IMR-90 (cell line): ENCODE results near the gene GH1. TPM values are rescaled to one million over a fixed set of nuclear protein-coding genes. Genes with fewer than 3 reads are reported as not detected.

Source experiments
- ATAC-seq: fragments of 200-7000 bp; cut with Tn5 transposase; 2 replicates; pipeline ENCODE4 v1.9.1; 2020; ENCODE audit warnings: low read depth, mild to moderate bottlenecking, moderate library complexity
- BruUV-seq: library from RNA; stranded (reverse); fragments of 400-500 nt; replicated peaks from 2 replicates; lab custom pipeline; 2021; lab: Mats Ljungman, UMichigan
- CTCF ChIA-PET: fragments of 300-600 bp; formaldehyde crosslinking; extraction: SDS; loops from one replicate; lab custom pipeline; 2021; ENCODE audit warnings: antibody characterized with exemption; lab: Yijun Ruan, JAX
- POLR2A ChIA-PET: fragments of 300-600 bp; sonication (Branson Sonifier 250); formaldehyde crosslinking; loops from one replicate; lab custom pipeline; 2022; ENCODE audit warnings: antibody characterized with exemption; ENCODE audit not compliant: unreplicated experiment; lab: Charles Lee
- DNase-seq: peaks from one replicate; pipeline ENCODE4 v3.0.0; 2013
- H2AFZ ChIP-seq: replicated peaks from 2 replicates; pipeline ENCODE3; 2013; ENCODE audit warnings: low read length, mild to moderate bottlenecking; ENCODE audit not compliant: poor library complexity
- H2AK5ac ChIP-seq: 2 replicates; pipeline ENCODE4 v1.6.1; 2013; ENCODE audit warnings: low read depth, low read length, inconsistent platforms
- H2AK9ac ChIP-seq: replicated peaks from 2 replicates; pipeline ENCODE3; 2013; ENCODE audit warnings: mild to moderate bottlenecking, low read depth, low read length, moderate library complexity; ENCODE audit not compliant: poor library complexity
- H2BK120ac ChIP-seq: 2 replicates; pipeline ENCODE4 v1.6.1; 2013; ENCODE audit warnings: low read depth, low read length, inconsistent platforms
- H2BK15ac ChIP-seq: 3 replicates; pipeline ENCODE4 v1.6.1; 2013; ENCODE audit warnings: low read depth, low read length, inconsistent platforms
- H2BK20ac ChIP-seq: 2 replicates; pipeline ENCODE4 v1.6.1; 2013; ENCODE audit warnings: low read depth, mild to moderate bottlenecking, inconsistent platforms, low read length, moderate library complexity
- H2BK5ac ChIP-seq: 2 replicates; pipeline ENCODE4 v1.6.1; 2013; ENCODE audit warnings: mild to moderate bottlenecking, low read depth, low read length, inconsistent platforms; ENCODE audit not compliant: poor library complexity, severe bottlenecking
- H3K14ac ChIP-seq: replicated peaks from 2 replicates; pipeline ENCODE4 v1.6.1; 2013; ENCODE audit warnings: low read depth, low read length, inconsistent platforms
- H3K18ac ChIP-seq: 2 replicates; pipeline ENCODE4 v1.6.1; 2013; ENCODE audit warnings: low read depth, low read length, control low read depth
- H3K23ac ChIP-seq: 2 replicates; pipeline ENCODE4 v1.6.1; 2013; ENCODE audit warnings: low read depth, low read length, inconsistent platforms
- H3K27ac ChIP-seq: 2 replicates; pipeline ENCODE4 v1.5.1; 2013; ENCODE audit warnings: mild to moderate bottlenecking, control low read depth, low read length; ENCODE audit not compliant: insufficient read depth
- H3K27me3 ChIP-seq: 2 replicates; pipeline ENCODE4 v1.6.1; 2013; ENCODE audit warnings: low read length; ENCODE audit not compliant: control insufficient read depth, insufficient read depth
- H3K36me3 ChIP-seq: 2 replicates; pipeline ENCODE4 v1.6.1; 2013; ENCODE audit warnings: low read length, mixed read lengths; ENCODE audit not compliant: control insufficient read depth, insufficient read depth
- H3K4ac ChIP-seq: 2 replicates; pipeline ENCODE4 v1.6.1; 2013; ENCODE audit warnings: low read depth, low read length, inconsistent platforms
- H3K4me1 ChIP-seq: 2 replicates; pipeline ENCODE4 v1.6.1; 2013; ENCODE audit warnings: low read length, mixed read lengths; ENCODE audit not compliant: control insufficient read depth, insufficient read depth
- H3K4me2 ChIP-seq: 2 replicates; pipeline ENCODE4 v1.6.1; 2013; ENCODE audit warnings: low read depth, mild to moderate bottlenecking, control low read depth, low read length, moderate library complexity
- H3K4me3 ChIP-seq: 2 replicates; pipeline ENCODE4 v1.5.1; 2013; ENCODE audit warnings: low read depth, mild to moderate bottlenecking, control low read depth, low read length, moderate library complexity; ENCODE audit not compliant: insufficient read depth
- H3K56ac ChIP-seq: 2 replicates; pipeline ENCODE4 v1.6.1; 2013; ENCODE audit warnings: low read length, inconsistent platforms; ENCODE audit not compliant: insufficient read depth; ENCODE audit errors: extremely low read depth
- H3K79me1 ChIP-seq, 2 experiments: 2 replicates each; pipeline ENCODE4 v1.6.1; 2013; ENCODE audit warnings: low read length in 2 of 2, inconsistent platforms in 1 of 2, low read depth in 1 of 2
- H3K9ac ChIP-seq: 2 replicates; pipeline ENCODE4 v1.6.1; 2013; ENCODE audit warnings: low read depth, low read length, control low read depth
- H3K9me1 ChIP-seq: 2 replicates; pipeline ENCODE4 v1.6.1; 2013; ENCODE audit warnings: low read length, inconsistent platforms; ENCODE audit not compliant: insufficient read depth
- H3K9me3 ChIP-seq: 2 replicates; pipeline ENCODE4 v1.6.1; 2013; ENCODE audit warnings: low read length; ENCODE audit not compliant: control insufficient read depth, insufficient read depth
- H4K20me1 ChIP-seq: 2 replicates; pipeline ENCODE4 v1.6.1; 2013; ENCODE audit warnings: low read length, inconsistent platforms; ENCODE audit not compliant: insufficient read depth
- H4K5ac ChIP-seq: 2 replicates; pipeline ENCODE4 v1.6.1; 2013; ENCODE audit warnings: mild to moderate bottlenecking, low read depth, low read length, control low read depth
- H4K8ac ChIP-seq, 2 experiments: 2 replicates each; pipeline ENCODE4 v1.6.1; 2013; ENCODE audit warnings: low read depth in 2 of 2, low read length in 2 of 2, control low read depth in 1 of 2, inconsistent platforms in 1 of 2
- H4K91ac ChIP-seq: 2 replicates; pipeline ENCODE4 v1.6.1; 2013; ENCODE audit warnings: low read depth, low read length, inconsistent platforms; ENCODE audit not compliant: insufficient read depth
- BHLHE40 ChIP-seq: fragments of 150-350 bp; IDR thresholded peaks from 2 replicates; pipeline ENCODE4 v1.6.1; 2016; ENCODE audit warnings: mild to moderate bottlenecking, low read depth, low read length
- CEBPB ChIP-seq: IDR thresholded peaks from 2 replicates; pipeline ENCODE4 v1.6.1; 2012; ENCODE audit warnings: low read depth, low read length, improper control_type of control experiment
- MXI1 ChIP-seq: IDR thresholded peaks from 2 replicates; pipeline ENCODE4 v1.6.1; 2012; ENCODE audit warnings: low read depth, mild to moderate bottlenecking, low read length, moderate library complexity, borderline replicate concordance
- RAD21 ChIP-seq: IDR thresholded peaks from 2 replicates; pipeline ENCODE4 v1.6.1; 2012; ENCODE audit warnings: low read length, improper control_type of control experiment
- RFX5 ChIP-seq: IDR thresholded peaks from 2 replicates; pipeline ENCODE4 v1.8.0; 2012; ENCODE audit warnings: low read depth, mild to moderate bottlenecking, low read length, moderate library complexity
- SMC3 ChIP-seq: fragments of 150-350 bp; IDR thresholded peaks from 2 replicates; pipeline ENCODE4 v1.6.1; 2016; ENCODE audit warnings: low read depth, mild to moderate bottlenecking, antibody characterized with exemption, low read length, moderate library complexity
- WGBS, 2 experiments: methylation state at CpG; one replicate each; pipeline versions ENCODE4 v1.1.5 to v1.1.7; 2013; ENCODE audit warnings: missing lambda C conversion rate in 2 of 2; ENCODE audit not compliant: insufficient read length in 1 of 2; ENCODE audit errors: extremely low coverage in 2 of 2; 5-methylcytosine and 5-hydroxymethylcytosine counted together
- dilution Hi-C: fragments of 300-500 bp; cut with HindIII; formaldehyde crosslinking; loops from one replicate; pipeline ENCODE4 v1.14.3; 2018; ENCODE audit warnings: low sequenced_read_pairs; ENCODE audit not compliant: unreplicated experiment
- in situ Hi-C: fragments of 300-500 bp; cut with MboI; formaldehyde crosslinking; loops from 3 replicates; pipeline ENCODE4 v1.14.3; 2019; ENCODE audit warnings: low sequenced_read_pairs, inconsistent platforms, mixed read lengths
- intact Hi-C: fragments of 100-400 bp; cut with micrococcal nuclease; formaldehyde crosslinking; loops from 2 replicates; pipeline ENCODE4 v1.10.0; 2022
- polyA plus RNA-seq, 3 experiments: library from polyadenylated mRNA; depleted of rRNA; stranded (reverse); fragments of >200 nt; gene quantifications; 2 replicates each; pipeline ENCODE4 v1.2.3, GENCODE V29; 2012; ENCODE audit warnings: low replicate concordance in 1 of 3
- total RNA-seq: library from RNA; depleted of rRNA; stranded (reverse); fragments of >200 nt; gene quantifications from 2 replicates; pipeline ENCODE4 v1.2.3, GENCODE V29; 2012

GH1 gene
- total and polyA plus RNA-seq, 2 of the 4 experiments (the other 2 are of a cell fraction): not detected

DNA sequence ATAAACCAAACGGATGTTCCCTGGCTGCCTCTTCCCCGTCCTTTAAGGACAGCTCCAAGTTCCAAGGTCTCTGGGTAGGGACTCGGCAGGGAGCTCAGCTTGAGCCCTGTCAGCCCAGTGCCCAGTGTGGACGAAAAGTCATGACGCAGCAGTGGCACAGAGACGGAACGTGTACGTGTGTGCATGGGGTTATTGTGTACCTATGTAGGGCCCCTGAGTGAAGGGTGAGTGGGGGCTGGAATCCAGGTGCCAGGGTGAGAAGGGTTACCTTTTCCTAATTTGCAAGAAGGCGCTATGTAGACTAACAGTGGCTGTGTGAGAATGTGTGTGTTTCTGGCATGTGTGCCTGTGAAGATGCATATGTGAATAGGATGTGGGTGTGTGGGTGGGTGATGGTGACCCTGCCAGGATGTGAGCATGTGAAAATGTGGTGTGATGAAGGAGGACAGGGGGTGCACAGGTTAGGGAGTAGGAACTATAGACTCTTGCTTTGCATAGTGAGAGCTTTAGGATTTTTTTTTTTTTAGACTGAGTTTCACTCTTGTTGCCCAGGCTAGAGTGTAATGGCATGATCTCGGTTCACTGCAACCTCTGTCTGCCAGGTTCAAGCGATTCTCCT lies 48.1 kb upstream of the GH1 start:
- Histone ChIP-seq H4K8ac (no peak overlapping the region), H2BK120ac (no peak overlapping the region), H3K9ac (no peak overlapping the region), H3K79me1 (no peaks in the 10 kb centered on the region), H4K5ac (no peak overlapping the region), H3K9me1 (0 out of 2 replicates have a peak, but pooled peaks cover 3% of the 10 kb centered on the region), H2AK5ac (no peak overlapping the region), H3K18ac (no peak overlapping the region), H3K56ac (no peak overlapping the region), H3K27me3 (peaks cover 29% of the 10 kb centered on the region), H3K23ac (no peak overlapping the region), H2AK9ac (no peak overlapping the region), H3K4ac (no peak overlapping the region), H2AFZ (peak overlapping the region; percentile 21), H3K4me1 (no peaks in the 10 kb centered on the region), H3K36me3 (no peaks in the 10 kb centered on the region), H3K4me3 (no peak overlapping the region), H3K4me2 (no peak overlapping the region), H2BK5ac (no peak overlapping the region), H3K27ac (no peak overlapping the region), H2BK20ac (no peak overlapping the region), H2BK15ac (no peak overlapping the region), H4K20me1 (no peaks in the 10 kb centered on the region), H3K9me3 (no peaks in the 10 kb centered on the region), H4K91ac (no peak overlapping the region), H3K14ac (no peak overlapping the region)
- dilution Hi-C loops: no loop called here
- no TSS peak for BruUV-seq
- ATAC-seq (no peak), DNase-seq (no peak)
- in situ Hi-C loops: no loop called here
- intact Hi-C loops: no loop called here
- WGBS, 2 experiments: 84% methylated on average over 4 of the region's 11 CpGs; no CpG with 5 or more reads in 1 of the 2 experiments
- no peak for TF ChIP-seq RAD21
- TF ChIP-seq CEBPB: no peak
- TF ChIP-seq SMC3: no peak
- TF ChIP-seq RFX5: no peak
- no peak for TF ChIP-seq BHLHE40
- no peak for TF ChIP-seq MXI1
- CTCF ChIA-PET: interaction anchor here (1.0 kb wide), 1 partner anchor 20 kb away, joined by 3 read pairs; no protein-coding TSS in a partner anchor
- POLR2A ChIA-PET: no interaction called here
